NCI-H2196 (cell line): Measurements from ENCODE around the gene SH3BP2.
"Not testable (repeated sequence)": the region's sequence is repeated elsewhere in the genome, so short reads cannot be mapped to it uniquely, and the experiment has no call there.

Experiments
- DNase-seq: peaks from one replicate; lab custom pipeline; 2025; ENCODE audit not compliant: unreplicated experiment; lab: John Stamatoyannopoulos, UW

SH3BP2 gene

GRCh38 chr4:2762486-2763370, 30.2 kb upstream of the SH3BP2 start:
- DNase-seq, result not testable (repeated sequence)

GRCh38 chr4:2763511-2763967, 29.3 kb upstream of the SH3BP2 start:
- DNase-seq, result no peak

GRCh38 chr4:2765832-2766526, 26.9 kb upstream of the SH3BP2 start:
- no peak for DNase-seq

GRCh38 chr4:2767046-2767704, 25.7 kb upstream of the SH3BP2 start:
- DNase-seq, result no peak

GRCh38 chr4:2767705-2768074, 25.2 kb upstream of the SH3BP2 start:
- DNase-seq, result no peak

GRCh38 chr4:2768124-2768523, 24.8 kb upstream of the SH3BP2 start:
- no peak for DNase-seq

- no peak for DNase-seq
These were observed 24.0 kb upstream of the SH3BP2 start for GRCh38 chr4:2768921-2769336.

GRCh38 chr4:2771264-2771663, 21.6 kb upstream of the SH3BP2 start:
- DNase-seq, result no peak

GRCh38 chr4:2780643-2781042, 12.2 kb upstream of the SH3BP2 start:
- not testable (repeated sequence) for DNase-seq

GRCh38 chr4:2781911-2782310, 11.0 kb upstream of the SH3BP2 start:
- DNase-seq, result no peak

- DNase-seq, result no peak
These were observed 9.1 kb upstream of the SH3BP2 start for GRCh38 chr4:2783790-2784189.

GRCh38 chr4:2785613-2786012, 7.3 kb upstream of the SH3BP2 start:
- no peak for DNase-seq

- DNase-seq, result no peak
These were observed 6.7 kb upstream of the SH3BP2 start for GRCh38 chr4:2786152-2786671.

- DNase-seq, result no peak
These were observed 6.1 kb upstream of the SH3BP2 start for GRCh38 chr4:2786794-2787229.

- no peak for DNase-seq
These were observed 5.4 kb upstream of the SH3BP2 start for GRCh38 chr4:2787230-2788100.

- DNase-seq, result no peak
These were observed 4.8 kb upstream of the SH3BP2 start for GRCh38 chr4:2788101-2788500.

GRCh38 chr4:2788532-2789103, 4.3 kb upstream of the SH3BP2 start:
- DNase-seq, result no peak

GRCh38 chr4:2789351-2789750, 3.5 kb upstream of the SH3BP2 start:
- DNase-seq, result no peak

GRCh38 chr4:2789793-2790582, 2.9 kb upstream of the SH3BP2 start:
- no peak for DNase-seq
